Measurements from ENCODE around the gene OLFM1.

OLFM1 gene

DNA sequence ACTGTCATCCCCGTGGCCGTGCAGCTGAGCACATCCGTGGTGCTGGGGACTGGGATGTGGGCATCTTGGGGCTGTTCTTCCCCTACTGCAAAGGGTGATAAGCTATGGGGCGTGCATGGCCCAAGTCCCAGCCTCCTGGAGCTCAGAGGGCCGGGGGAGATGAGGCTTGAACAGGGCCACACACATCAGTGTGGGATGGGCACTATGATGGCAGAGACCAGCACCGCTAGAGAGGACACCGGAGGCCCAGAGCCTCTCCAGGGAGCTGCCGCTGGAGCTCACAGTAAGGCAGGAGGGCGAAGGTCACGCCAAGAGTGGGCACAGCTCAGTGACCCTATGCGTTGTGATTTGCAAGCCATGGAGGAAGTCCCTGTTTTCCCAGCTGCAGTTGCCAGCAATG is 63.5 kb downstream of the OLFM1 start:
- no peak for TF ChIP-seq POLR2AphosphoS5 (IDR thresholded peaks at IDR 0.05; ENCODE audit: low read depth, low read length)
- TF ChIP-seq FOXP2 (optimal IDR thresholded peaks at IDR 0.05; ENCODE audit: borderline replicate concordance, extremely low read depth, extremely low read length, insufficient read depth): no peak
- no peak for TF ChIP-seq SIN3A (IDR thresholded peaks at IDR 0.05; ENCODE audit: borderline replicate concordance, insufficient read depth, low read length)
- no peak for TF ChIP-seq REST (IDR thresholded peaks at IDR 0.05; ENCODE audit: insufficient read depth in 1 of 2, low read depth in 2 of 2, low read length in 2 of 2)
- no peak for TF ChIP-seq TAF1 (IDR thresholded peaks at IDR 0.05; ENCODE audit: borderline replicate concordance, insufficient read depth, low read length)

GRCh38 chr9:135151757-135152613 is 64.5 kb downstream of the OLFM1 start:
- no peak for TF ChIP-seq FOXP2 (optimal IDR thresholded peaks at IDR 0.05; ENCODE audit: borderline replicate concordance, extremely low read depth, extremely low read length, insufficient read depth)
- no peak for TF ChIP-seq TAF1 (IDR thresholded peaks at IDR 0.05; ENCODE audit: borderline replicate concordance, insufficient read depth, low read length)
- no peak for TF ChIP-seq SIN3A (IDR thresholded peaks at IDR 0.05; ENCODE audit: borderline replicate concordance, insufficient read depth, low read length)
- no peak for TF ChIP-seq POLR2AphosphoS5 (IDR thresholded peaks at IDR 0.05; ENCODE audit: low read depth, low read length)
- no peak for TF ChIP-seq REST (IDR thresholded peaks at IDR 0.05; ENCODE audit: insufficient read depth in 1 of 2, low read depth in 2 of 2, low read length in 2 of 2)

DNA sequence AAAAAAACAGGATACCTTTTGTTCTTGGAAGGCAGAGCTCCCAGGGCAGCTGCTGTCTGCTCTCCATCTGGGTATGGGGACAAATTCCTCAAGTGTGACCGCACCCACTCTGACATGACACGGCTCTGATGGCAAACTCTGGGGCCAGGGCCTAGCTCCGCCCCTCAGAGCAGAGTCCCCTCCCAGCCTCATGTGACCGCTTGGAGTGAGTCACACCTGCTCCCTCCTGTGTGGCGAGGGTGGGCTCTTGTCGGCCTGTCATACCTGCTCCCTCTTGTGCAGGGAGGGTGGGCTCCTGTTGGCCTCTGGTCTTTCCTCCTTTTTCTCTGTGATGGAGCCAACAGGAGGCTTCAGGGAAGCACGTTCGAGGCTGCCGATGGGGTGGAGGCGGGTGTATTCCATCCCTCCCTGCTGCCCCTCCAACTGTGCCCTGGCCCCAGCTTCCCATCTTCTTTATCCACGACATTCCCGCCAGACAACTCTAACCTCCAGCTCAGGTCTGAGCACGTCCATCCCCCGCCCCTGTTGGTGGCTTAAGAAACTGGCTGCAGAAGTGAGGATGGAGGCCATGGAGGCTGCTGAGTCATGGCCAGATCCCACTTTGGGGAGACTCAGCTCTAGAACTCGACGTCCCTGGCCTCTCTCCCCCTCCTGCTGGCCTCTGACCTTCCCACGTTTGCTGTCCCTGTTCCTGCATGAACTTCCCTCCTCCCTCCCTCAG is 65.3 kb downstream of the OLFM1 start:
- no peak for TF ChIP-seq SIN3A (IDR thresholded peaks at IDR 0.05; ENCODE audit: borderline replicate concordance, insufficient read depth, low read length)
- no peak for TF ChIP-seq FOXP2 (optimal IDR thresholded peaks at IDR 0.05; ENCODE audit: borderline replicate concordance, extremely low read depth, extremely low read length, insufficient read depth)

DNA sequence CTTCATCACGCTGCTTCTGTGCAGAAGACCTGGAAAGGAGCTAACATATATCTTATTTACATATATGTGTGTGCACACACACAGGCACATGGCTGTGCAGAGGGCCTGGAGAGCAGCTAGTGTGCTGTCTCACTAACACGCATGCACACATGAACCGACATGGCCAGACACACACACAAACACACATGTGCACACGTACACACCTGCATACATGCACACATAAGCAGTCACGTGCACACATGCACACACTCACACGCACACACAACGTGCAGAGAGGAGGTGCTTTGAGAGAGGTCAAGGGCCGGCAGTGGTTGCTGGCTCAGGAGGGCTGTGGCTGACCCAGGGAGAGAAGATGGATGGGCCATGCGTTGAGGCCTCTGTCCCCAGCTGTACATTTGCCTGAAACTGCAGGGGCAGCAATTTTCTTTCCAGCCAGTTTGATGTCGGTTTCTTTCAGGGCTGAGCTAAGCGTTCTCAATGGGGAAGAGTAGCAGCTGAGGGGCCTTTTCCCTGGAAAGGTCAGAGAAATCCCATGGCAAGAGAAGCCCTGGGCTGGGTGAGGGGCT is 66.7 kb downstream of the OLFM1 start:
- TF ChIP-seq TAF1 (IDR thresholded peaks at IDR 0.05; ENCODE audit: borderline replicate concordance, insufficient read depth, low read length): no peak
- no peak for TF ChIP-seq SIN3A (IDR thresholded peaks at IDR 0.05; ENCODE audit: borderline replicate concordance, insufficient read depth, low read length)
- no peak for TF ChIP-seq POLR2AphosphoS5 (IDR thresholded peaks at IDR 0.05; ENCODE audit: low read depth, low read length)
- TF ChIP-seq REST (IDR thresholded peaks at IDR 0.05; ENCODE audit: insufficient read depth in 1 of 2, low read depth in 2 of 2, low read length in 2 of 2): no peak
- no peak for TF ChIP-seq FOXP2 (optimal IDR thresholded peaks at IDR 0.05; ENCODE audit: borderline replicate concordance, extremely low read depth, extremely low read length, insufficient read depth)

DNA sequence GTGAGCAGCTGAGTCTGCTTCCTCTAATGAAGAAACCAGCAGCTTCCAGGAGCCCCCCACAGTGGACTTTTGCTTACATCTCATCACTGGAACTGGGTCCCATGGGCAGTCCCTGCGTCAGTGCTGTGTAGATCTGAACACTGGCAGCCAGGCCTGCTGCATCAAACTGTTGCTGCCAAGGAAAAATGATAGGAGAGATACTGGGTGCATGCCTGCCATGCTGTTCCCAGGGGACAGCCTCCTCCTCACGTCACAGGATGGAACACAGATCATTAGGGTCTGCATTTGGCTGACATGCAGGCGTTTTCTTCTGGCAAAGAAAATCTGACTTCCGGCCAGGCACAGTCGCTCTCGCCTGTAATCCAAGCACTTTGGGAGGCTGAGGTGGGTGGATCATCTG is 67.9 kb downstream of the OLFM1 start:
- TF ChIP-seq REST (IDR thresholded peaks at IDR 0.05; ENCODE audit: insufficient read depth in 1 of 2, low read depth in 2 of 2, low read length in 2 of 2) (no peak), FOXP2 (optimal IDR thresholded peaks at IDR 0.05; ENCODE audit: borderline replicate concordance, extremely low read depth, extremely low read length, insufficient read depth) (no peak)

Measured in PFSK-1 (cell line).